Activated naive CD4-positive, alpha-beta T cell treated with anti-CD3 and anti-CD28 coated beads, Interleukin-2, amount 50 U/mL, for 16 hours (primary cell): Measurements from ENCODE around the gene SEMA3B.
"Not testable (repeated sequence)": the region's sequence is repeated elsewhere in the genome, so short reads cannot be mapped to it uniquely, and the experiment has no call there.

Experiments
- DNase-seq: peaks from one replicate; pipeline ENCODE4 v3.0.0-alpha.2; 2020

SEMA3B gene

GRCh38 chr3:50260027-50260941 lies 8.7 kb upstream of the SEMA3B start:
- peak; percentile 79 for DNase-seq

DNA sequence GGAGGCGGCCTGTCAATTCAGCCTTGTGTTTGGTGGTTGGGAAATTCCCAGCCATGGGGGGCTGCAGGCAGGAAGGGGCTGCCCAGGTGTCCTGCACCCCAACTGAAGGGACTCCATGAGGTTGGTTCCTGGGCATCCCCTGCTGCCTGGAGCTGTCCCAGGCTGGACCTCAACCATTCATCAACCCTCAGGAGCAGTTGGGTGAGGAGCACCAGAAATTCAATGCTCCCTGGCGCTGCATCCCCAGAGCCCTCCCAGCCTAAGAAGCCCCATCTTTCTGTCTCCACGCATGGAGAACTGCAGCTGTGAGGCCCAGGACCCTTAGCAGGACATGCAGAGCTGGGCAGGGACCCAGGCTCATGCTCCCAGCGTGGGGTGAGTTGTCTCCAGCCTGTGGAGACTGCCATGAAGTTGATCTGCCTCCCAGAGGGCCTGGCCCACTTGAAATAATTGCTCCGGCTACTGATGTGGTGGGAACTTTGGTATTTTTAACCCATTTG lies 8.0 kb upstream of the SEMA3B start:
- DNase-seq, result no peak

- DNase-seq, result no peak
These were observed 7.4 kb upstream of the SEMA3B start for GRCh38 chr3:50261505-50261904.

DNA sequence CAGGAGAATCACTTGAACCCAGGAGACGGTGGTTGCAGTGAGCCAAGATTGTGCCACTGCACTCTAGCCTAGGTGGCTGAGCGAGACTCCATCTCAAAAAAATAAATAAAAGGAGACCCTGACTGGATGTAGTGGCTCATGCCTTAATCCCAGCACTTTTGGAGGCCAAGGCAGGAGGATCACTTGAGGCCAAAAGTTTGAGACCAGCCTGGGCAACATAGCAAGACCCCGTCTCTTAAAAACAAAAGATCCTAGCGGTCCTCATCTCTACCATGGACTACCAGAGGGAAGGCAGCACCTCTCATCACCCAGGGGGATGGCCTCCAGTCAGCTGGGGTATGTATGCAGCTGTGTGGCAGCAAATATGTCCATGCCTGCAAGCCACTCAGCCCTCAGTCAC lies 6.7 kb upstream of the SEMA3B start:
- not testable (repeated sequence) for DNase-seq

DNA sequence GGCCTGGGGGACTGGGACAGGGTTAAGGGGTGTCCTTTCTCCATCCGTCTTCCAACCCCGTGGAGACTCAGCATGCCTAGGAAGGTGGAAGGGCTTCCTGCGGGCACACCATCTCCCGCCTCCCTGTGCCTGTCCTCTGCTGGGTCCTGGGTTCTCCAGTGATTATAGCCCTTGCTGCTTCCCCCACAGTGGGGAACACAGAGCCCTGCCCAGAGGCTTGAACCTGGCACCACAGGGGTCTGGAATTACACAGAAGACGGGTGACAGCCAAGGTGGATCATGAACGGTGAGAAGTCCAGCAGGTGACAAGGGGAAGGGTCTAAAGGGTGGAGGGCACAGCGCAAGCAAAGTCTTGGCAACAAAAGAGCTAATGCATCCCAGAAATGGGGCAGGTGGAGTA lies 6.2 kb upstream of the SEMA3B start:
- no peak for DNase-seq

GRCh38 chr3:50263478-50264382 lies 5.2 kb upstream of the SEMA3B start:
- DNase-seq, result no peak

DNA sequence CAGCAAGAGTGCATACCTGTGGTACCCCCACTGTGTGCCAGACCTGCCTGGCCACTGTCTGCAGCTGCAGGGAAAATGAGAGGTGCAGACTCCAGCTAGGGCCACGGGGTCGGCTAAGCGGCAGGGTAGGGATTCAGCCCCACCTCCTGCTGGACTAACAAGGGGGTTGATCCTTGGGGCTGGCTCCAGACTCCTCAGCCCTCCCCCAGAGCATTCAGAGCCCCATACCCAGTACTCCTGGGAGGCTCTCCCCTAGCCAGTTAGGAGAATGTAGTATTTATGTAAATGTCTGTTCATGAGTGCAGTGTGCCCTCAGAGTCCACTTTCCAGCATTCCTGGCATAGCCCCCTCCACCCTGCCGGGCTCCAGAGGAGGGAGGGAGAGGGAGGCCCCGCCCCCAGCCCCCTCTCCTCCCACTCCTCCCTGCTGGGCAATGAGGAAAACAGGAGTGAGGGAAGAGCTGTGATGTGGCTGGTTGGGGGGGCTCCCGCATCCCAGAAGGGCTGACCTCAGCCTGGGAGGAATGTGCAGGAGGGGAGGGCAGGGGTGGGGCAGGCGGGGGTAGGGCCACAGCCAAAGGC lies 4.5 kb upstream of the SEMA3B start:
- no peak for DNase-seq

DNA sequence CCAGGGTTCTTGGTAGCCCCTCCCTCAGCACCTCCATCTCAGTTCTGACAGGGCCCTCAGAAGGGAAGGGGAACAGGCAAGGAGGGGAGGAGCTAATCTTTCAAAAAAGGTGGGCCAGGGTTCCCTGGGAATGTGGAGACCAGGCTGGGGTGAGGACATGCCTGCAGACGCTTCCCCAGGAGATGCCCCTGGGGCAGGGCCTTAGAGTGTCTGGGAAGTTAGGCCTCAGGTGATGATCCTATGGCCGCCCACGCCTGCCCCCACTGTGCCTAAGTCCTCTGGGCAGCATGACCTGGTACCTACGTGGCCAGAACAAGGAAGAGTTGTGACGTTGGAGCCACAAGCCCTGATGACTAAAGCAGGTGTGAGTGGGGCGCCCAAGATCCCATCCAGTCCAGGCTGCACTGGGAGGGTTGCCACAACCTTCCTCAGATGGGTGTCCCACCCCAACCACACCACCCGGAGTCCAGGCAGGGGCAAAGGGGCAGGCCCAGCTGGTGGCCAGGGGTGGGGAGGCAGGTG lies 3.9 kb upstream of the SEMA3B start:
- DNase-seq, result no peak

DNA sequence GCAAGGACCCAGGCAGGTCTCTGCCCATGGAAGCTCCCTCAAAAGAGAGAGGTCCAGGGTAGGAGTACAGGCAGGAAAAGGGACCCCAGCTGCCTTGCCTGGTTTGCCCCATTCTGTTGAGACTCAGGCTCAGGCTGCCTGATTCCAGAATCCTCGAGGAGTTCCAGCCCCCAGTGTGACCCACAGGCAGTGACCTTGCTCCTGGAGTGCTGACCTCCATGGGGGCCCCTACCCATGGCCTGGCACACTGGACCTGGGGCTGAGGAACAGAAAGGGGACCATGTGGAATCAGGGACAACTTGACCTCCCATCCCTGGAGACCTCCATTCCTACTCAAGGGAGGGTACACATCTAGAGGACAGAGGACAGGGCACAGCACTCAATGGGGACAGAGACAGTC lies 3.4 kb upstream of the SEMA3B start:
- no peak for DNase-seq

- no peak for DNase-seq
These were observed 2.9 kb upstream of the SEMA3B start for GRCh38 chr3:50266017-50266416.

DNA sequence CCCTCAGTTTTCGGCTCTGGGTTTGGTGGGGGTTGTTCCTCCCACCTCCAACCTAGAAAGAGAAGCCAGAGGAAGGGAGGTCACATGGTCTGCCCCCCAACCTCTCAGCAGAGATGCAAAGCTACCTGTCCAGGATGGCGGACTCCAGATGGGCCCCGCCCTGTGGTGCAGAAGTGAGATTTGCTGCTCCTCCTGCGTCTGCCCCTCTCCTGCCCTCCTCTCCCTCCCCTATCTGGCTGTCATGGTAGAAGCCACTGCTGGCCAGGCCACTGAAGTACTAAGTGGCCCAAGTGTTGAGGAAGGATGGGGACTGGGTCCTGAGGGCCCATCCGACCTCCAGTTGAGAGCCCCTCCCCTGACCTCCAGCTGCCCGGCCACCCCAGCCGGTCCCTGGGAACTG lies 2.1 kb upstream of the SEMA3B start:
- no peak for DNase-seq

DNA sequence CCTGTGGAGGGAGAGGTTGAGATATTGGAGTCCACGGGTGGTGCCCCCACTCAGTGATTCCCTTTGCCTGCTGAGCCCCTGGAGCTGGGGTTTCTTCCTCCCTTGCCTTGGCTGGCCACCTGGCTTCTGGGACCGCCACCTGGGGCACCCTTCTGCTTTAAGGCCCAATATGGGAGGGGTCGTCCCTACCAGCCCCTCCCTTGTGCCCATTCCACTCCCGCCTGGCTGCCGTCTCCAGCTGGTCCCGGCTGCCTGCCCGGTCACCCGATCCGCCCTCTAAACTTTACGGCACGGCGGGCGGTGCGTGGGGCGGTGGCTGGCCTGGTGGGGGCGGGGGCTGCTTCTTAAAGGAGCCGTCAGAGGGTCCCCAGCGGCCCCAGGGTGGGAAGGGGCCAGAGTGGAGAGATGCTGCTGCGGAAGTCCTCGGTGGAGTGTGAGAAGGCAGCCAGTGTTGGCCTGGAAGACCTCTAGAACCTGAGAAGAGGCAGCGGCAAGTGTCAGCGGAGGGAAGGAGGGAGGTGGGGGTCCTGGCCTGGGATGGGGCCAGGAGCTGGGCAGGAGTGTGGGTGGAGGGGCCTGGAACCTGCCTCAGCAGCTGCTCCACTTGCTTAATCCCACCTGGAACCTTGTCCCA lies 1.6 kb upstream of the SEMA3B start:
- no peak for DNase-seq

- DNase-seq, result no peak
These were observed 671 bp upstream of the SEMA3B start for GRCh38 chr3:50268276-50268675.

DNA sequence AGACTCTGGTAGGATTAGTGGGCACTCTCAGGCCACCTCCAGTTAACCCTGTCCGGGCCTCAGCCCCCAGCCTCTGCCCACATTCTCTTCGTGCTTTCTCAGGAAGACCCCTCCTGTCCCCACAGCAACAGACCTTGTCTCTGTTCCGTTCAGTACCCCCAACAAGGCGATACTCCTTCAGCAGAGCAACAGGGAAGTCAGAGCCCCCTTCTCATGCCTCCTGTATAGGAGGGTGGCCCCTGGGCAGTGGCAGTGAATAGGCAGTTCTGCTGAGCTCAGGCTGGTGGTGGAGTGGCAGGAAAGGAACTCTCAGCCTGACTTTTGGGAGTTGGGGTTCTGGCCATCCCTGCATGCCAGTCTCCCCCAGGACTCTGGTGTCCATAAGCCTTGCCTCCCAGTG lies 513 bp downstream of the SEMA3B start:
- DNase-seq, result no peak

- DNase-seq, result no peak
These were observed 1.0 kb downstream of the SEMA3B start for GRCh38 chr3:50269977-50270413.

GRCh38 chr3:50270422-50271224 lies 1.7 kb downstream of the SEMA3B start:
- DNase-seq, result no peak

GRCh38 chr3:50271314-50271936 lies 2.5 kb downstream of the SEMA3B start:
- DNase-seq, result no peak

DNA sequence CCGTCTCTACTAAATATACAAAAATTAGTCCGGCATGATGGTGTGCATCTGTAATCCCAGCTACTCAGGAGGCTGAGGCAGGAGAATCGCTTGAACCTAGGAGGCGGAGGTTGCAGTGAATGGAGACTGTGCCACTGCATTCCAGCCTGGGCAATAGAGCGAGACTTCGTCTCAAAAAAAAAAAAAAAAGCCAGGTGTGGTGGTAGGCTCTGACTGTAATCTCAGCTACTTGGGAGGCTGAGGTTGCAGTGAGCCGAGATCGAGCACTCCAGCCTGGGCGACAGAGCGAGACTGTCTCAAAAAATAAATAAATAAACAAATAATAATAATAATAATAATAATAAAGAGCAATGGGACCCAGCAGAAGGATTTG lies 3.6 kb downstream of the SEMA3B start:
- DNase-seq, result not testable (repeated sequence)

- peak; percentile 86 for DNase-seq
These were observed 4.2 kb downstream of the SEMA3B start for GRCh38 chr3:50272911-50273688.

DNA sequence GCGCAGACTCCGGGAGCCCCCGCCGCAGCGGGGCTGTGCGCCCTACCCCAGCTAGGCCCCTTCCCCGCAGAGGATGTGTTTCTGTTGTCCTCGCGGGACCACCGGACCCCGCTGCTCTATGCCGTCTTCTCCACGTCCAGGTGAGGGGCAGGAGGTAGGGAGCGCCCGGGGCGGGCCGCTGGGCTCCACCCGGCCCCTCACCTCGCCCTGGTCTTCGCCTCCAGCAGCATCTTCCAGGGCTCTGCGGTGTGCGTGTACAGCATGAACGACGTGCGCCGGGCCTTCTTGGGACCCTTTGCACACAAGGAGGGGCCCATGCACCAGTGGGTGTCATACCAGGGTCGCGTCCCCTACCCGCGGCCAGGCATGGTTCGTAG lies 4.7 kb downstream of the SEMA3B start:
- no peak for DNase-seq
